ENCODE measurements around the gene RBP7.
"Not testable (repeated sequence)": the region's sequence is repeated elsewhere in the genome, so short reads cannot be mapped to it uniquely, and the experiment has no call there.

Gene RBP7

GRCh38 chr1:9996624-9997582 is at the start of gene RBP7:
TSS of gene RBP7 (plus strand) at chr1:9997228. CDS start at chr1:9997259, 31 bp downstream.
- DNase-seq (ENCODE audit: low read depth, low spot score) = no peak

GRCh38 chr1:9957726-9958125 is 39.3 kb upstream of the RBP7 start:
- no peak for DNase-seq (ENCODE audit: low read depth, low spot score)

GRCh38 chr1:9960011-9960410 is 37.0 kb upstream of the RBP7 start:
- no peak for DNase-seq (ENCODE audit: low read depth, low spot score)

GRCh38 chr1:9960706-9961562 is 36.1 kb upstream of the RBP7 start:
- DNase-seq (ENCODE audit: low read depth, low spot score) = no peak

GRCh38 chr1:9984253-9984652 is 12.8 kb upstream of the RBP7 start:
- no peak for DNase-seq (ENCODE audit: low read depth, low spot score)

GRCh38 chr1:9985001-9985400 is 12.0 kb upstream of the RBP7 start:
- no peak for DNase-seq (ENCODE audit: low read depth, low spot score)

GRCh38 chr1:9989773-9990172 is 7.3 kb upstream of the RBP7 start:
- no peak for DNase-seq (ENCODE audit: low read depth, low spot score)

- no peak for DNase-seq (ENCODE audit: low read depth, low spot score)
These were observed 6.1 kb upstream of the RBP7 start for GRCh38 chr1:9990944-9991343.

GRCh38 chr1:9992910-9993309 is 4.1 kb upstream of the RBP7 start:
- no peak for DNase-seq (ENCODE audit: low read depth, low spot score)

- DNase-seq (ENCODE audit: low read depth, low spot score) = no peak
These were observed 3.4 kb upstream of the RBP7 start for GRCh38 chr1:9993561-9994075.

- no peak for DNase-seq (ENCODE audit: low read depth, low spot score)
These were observed 4.1 kb downstream of the RBP7 start for GRCh38 chr1:10001016-10001665.

- DNase-seq (ENCODE audit: low read depth, low spot score) = not testable (repeated sequence)
These were observed 8.2 kb downstream of the RBP7 start for GRCh38 chr1:10005248-10005647.

- no peak for DNase-seq (ENCODE audit: low read depth, low spot score)
These were observed 10.1 kb downstream of the RBP7 start for GRCh38 chr1:10007169-10007568.

GRCh38 chr1:10014016-10014415 is 17.0 kb downstream of the RBP7 start:
- DNase-seq (ENCODE audit: low read depth, low spot score) = no peak

GRCh38 chr1:10019561-10019960 is 22.5 kb downstream of the RBP7 start:
- no peak for DNase-seq (ENCODE audit: low read depth, low spot score)

- no peak for DNase-seq (ENCODE audit: low read depth, low spot score)
These were observed 23.1 kb downstream of the RBP7 start for GRCh38 chr1:10020086-10020485.

- DNase-seq (ENCODE audit: low read depth, low spot score) = not testable (repeated sequence)
These were observed 23.6 kb downstream of the RBP7 start for GRCh38 chr1:10020678-10021077.

GRCh38 chr1:10021992-10022391 is 25.0 kb downstream of the RBP7 start:
- DNase-seq (ENCODE audit: low read depth, low spot score) = not testable (repeated sequence)

GRCh38 chr1:10022656-10023055 is 25.6 kb downstream of the RBP7 start:
- DNase-seq (ENCODE audit: low read depth, low spot score) = no peak

- no peak for DNase-seq (ENCODE audit: low read depth, low spot score)
These were observed 28.3 kb downstream of the RBP7 start for GRCh38 chr1:10025354-10025753.

- no peak for DNase-seq (ENCODE audit: low read depth, low spot score)
These were observed 30.0 kb downstream of the RBP7 start for GRCh38 chr1:10027027-10027426.

Measured in activated CD4-positive, CD25-positive, alpha-beta regulatory T cell treated with anti-CD3 and anti-CD28 coated beads, Interleukin-2, amount 50 U/mL, for 16 hours (primary cell).